Spleen (tissue), 7 donors: Measurements from ENCODE around the gene RABGEF1.

Source experiments
- CTCF ChIP-seq, 11 experiments: fragments of 200-600 bp in 7 of 11; fragments of 450-650 bp in 4 of 11; sonication (generic) in 4 of 11; IDR thresholded peaks in 8 of 11; conservative IDR thresholded peaks in 3 of 11; 1 replicate in 7 of 11; 2 replicates in 4 of 11; pipeline versions ENCODE4 v1.4.0 to v1.8.0; 2016 to 2021; ENCODE audit warnings: antibody characterized with exemption in 11 of 11, inconsistent platforms in 4 of 11, mild to moderate bottlenecking in 1 of 11
- POLR2AphosphoS5 ChIP-seq, 3 donors: sonication (generic); formaldehyde crosslinking; IDR thresholded peaks; one replicate each; pipeline ENCODE4 v1.5.1; 2017; ENCODE audit warnings: antibody characterized with exemption in 3 of 3
- donor health status: DM: no; HTN: no; CAD: no; lungs with moderate emphysema.
- donor health status: DM: no; HTN: no; CAD: no.
- donor health status: DM: no; HTN: no; CAD: no.

DNA sequence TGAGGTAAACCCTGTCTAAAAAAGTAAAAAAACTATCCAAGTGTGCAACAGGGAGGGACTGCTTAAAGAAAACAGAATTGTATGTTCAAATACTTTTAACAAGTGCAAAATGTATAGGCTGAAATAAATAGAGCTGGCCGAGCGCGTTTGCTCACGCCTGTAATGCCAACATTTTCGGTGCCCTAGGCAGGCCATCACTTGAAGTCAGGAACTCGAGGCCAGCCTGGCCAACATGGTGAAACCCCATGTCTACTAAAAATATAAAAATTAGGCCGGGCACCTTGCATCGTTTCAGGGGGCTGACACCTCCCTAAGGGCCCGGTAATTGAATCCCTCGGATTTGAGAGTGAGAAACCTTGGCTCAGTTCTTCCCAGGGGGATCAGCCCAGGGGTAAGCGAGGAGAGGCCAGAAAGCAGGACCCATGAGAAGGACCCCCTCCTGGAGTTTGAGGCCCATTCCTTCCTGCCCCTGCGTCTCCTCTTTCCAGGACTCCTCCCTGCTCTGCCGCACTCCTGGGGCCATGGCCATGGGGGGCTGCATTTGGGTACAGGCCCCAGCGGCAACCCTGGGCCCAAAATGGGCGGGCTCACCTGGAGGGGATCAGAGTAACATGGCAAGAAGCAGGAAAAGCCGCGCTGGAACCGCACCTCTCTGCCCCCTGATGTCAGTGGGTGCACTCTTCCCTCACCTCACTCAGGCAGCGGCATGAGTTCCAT is 105.0 kb downstream of the RABGEF1 start:
- TF ChIP-seq POLR2AphosphoS5 (IDR thresholded peaks at IDR 0.05) (no peak), CTCF (IDR thresholded peaks at IDR 0.05 in 8 of 11, conservative IDR thresholded peaks at IDR 0.05 in 3 of 11) (no peak)
